Upper lobe of right lung (tissue), 1 donor: Measurements from ENCODE around the gene TTBK1. TPM values are rescaled to one million over a fixed set of nuclear protein-coding genes. Genes with fewer than 3 reads are reported as not detected.

Experiments
- ATAC-seq: fragments of 200-7000 bp; cut with Tn5 transposase; one replicate; pipeline ENCODE4 v1.9.1; 2020; ENCODE audit warnings: mild to moderate bottlenecking, moderate library complexity
- DNase-seq: peaks from one replicate; pipeline ENCODE4 v3.0.0-alpha.2; 2020
- H3K27ac ChIP-seq: fragments of 200-600 bp; one replicate; pipeline ENCODE4 v1.8.0; 2022
- H3K27me3 ChIP-seq: fragments of 200-600 bp; one replicate; pipeline ENCODE4 v1.8.0; 2022; ENCODE audit warnings: mild to moderate bottlenecking
- H3K36me3 ChIP-seq: fragments of 200-600 bp; one replicate; pipeline ENCODE4 v1.8.0; 2022
- H3K4me1 ChIP-seq: fragments of 200-600 bp; one replicate; pipeline ENCODE4 v1.8.0; 2022
- H3K4me3 ChIP-seq: fragments of 200-600 bp; one replicate; pipeline ENCODE4 v1.8.0; 2022; ENCODE audit warnings: mild to moderate bottlenecking
- H3K9me3 ChIP-seq: fragments of 200-600 bp; one replicate; pipeline ENCODE4 v1.8.0; 2022
- CTCF ChIP-seq: fragments of 200-600 bp; IDR thresholded peaks from one replicate; pipeline ENCODE4 v1.8.0; 2022; ENCODE audit warnings: antibody characterized with exemption
- intact Hi-C: fragments of 100-400 bp; cut with DNase I; formaldehyde crosslinking; loops from one replicate; pipeline ENCODE4 v1.11.0; 2022
- total RNA-seq: library from RNA; stranded (reverse); fragmentation: NEBNext Ultra II Directional; extraction: Animal tissue kit (Norgen Biotek cat#: 25700); gene quantifications from one replicate; pipeline ENCODE4 v1.2.1, GENCODE V29; 2021
- donor health status: DM: no; HTN: yes; CAD: no; lungs with severe emphysema.

Gene TTBK1
- total RNA-seq, 1 donor from 2014 or later = 0.17 TPM

- intact Hi-C loops = no loop called here
- Histone ChIP-seq H3K4me3 (no peak overlapping the region), H3K27me3 (peaks cover 8% of the 10 kb centered on the region), H3K27ac (no peak overlapping the region), H3K36me3 (no peaks in the 10 kb centered on the region), H3K4me1 (peaks cover 10% of the 10 kb centered on the region), H3K9me3 (no peaks in the 10 kb centered on the region)
- ATAC-seq = no peak
- DNase-seq = no peak
- no peak for TF ChIP-seq CTCF
These were observed 11.4 kb upstream of the TTBK1 start for GRCh38 chr6:43231735-43232450.

- Histone ChIP-seq H3K36me3 (no peaks in the 10 kb centered on the region), H3K4me1 (no peaks in the 10 kb centered on the region), H3K9me3 (no peaks in the 10 kb centered on the region), H3K27me3 (peaks cover 20% of the 10 kb centered on the region), H3K4me3 (no peak overlapping the region), H3K27ac (no peak overlapping the region)
- intact Hi-C loops = no loop called here
- TF ChIP-seq CTCF = no peak
- ATAC-seq (no peak), DNase-seq (no peak)
These were observed 7.4 kb upstream of the TTBK1 start for GRCh38 chr6:43235841-43236240.

- DNase-seq = no peak
- TF ChIP-seq CTCF = no peak
- peaks cover 36% of the 10 kb centered on the region for H3K27me3 ChIP-seq
These were observed 4.2 kb upstream of the TTBK1 start for GRCh38 chr6:43239054-43239453.

GRCh38 chr6:43240950-43241349 lies 2.3 kb upstream of the TTBK1 start:
- DNase-seq (no peak), ATAC-seq (no peak)
- no peaks in the 10 kb centered on the region for H3K9me3 ChIP-seq
- H3K36me3 ChIP-seq = no peaks in the 10 kb centered on the region
- H3K27me3 ChIP-seq = peaks cover 39% of the 10 kb centered on the region
- no peaks in the 10 kb centered on the region for H3K4me1 ChIP-seq
- TF ChIP-seq CTCF = no peak
- intact Hi-C loops = no loop called here
- no peak overlapping the region for H3K27ac ChIP-seq
- H3K4me3 ChIP-seq = no peak overlapping the region

More at GRCh38 chr6:43239054-43239453, 4.2 kb upstream of the TTBK1 start:
- no peak overlapping the region for H3K27ac ChIP-seq
- no peaks in the 10 kb centered on the region for H3K36me3 ChIP-seq
- H3K9me3 ChIP-seq = no peaks in the 10 kb centered on the region
- H3K4me1 ChIP-seq = no peaks in the 10 kb centered on the region
- intact Hi-C loops = no loop called here
- ATAC-seq = no peak
- H3K4me3 ChIP-seq = no peak overlapping the region

GRCh38 chr6:43241446-43241845 lies 1.8 kb upstream of the TTBK1 start:
- Histone ChIP-seq H3K27me3 (peaks cover 39% of the 10 kb centered on the region), H3K27ac (no peak overlapping the region), H3K4me1 (no peaks in the 10 kb centered on the region), H3K9me3 (no peaks in the 10 kb centered on the region), H3K4me3 (no peak overlapping the region), H3K36me3 (no peaks in the 10 kb centered on the region)
- intact Hi-C loops = no loop called here
- ATAC-seq (no peak), DNase-seq (no peak)
- no peak for TF ChIP-seq CTCF
